Suprapubic skin (tissue), 4 donors: Measurements from ENCODE around the gene AIFM1. TPM values are rescaled to one million over a fixed set of nuclear protein-coding genes. Genes with fewer than 3 reads are reported as not detected.
A peak's percentile ranks its signal among the peaks of the same experiment; 100 is the strongest.

ENCODE experiments used
- DNase-seq, 2 donors: peaks; one replicate each; pipeline ENCODE4 v3.0.0-alpha.2; 2019; ENCODE audit warnings: low spot score in 2 of 2
- H3K27ac ChIP-seq: fragments of 200-600 bp; sonication (generic); one replicate; pipeline ENCODE4 v1.5.1; 2019
- H3K27me3 ChIP-seq: fragments of 200-600 bp; sonication (generic); one replicate; pipeline ENCODE4 v1.5.1; 2019
- H3K36me3 ChIP-seq: fragments of 200-600 bp; sonication (generic); one replicate; pipeline ENCODE4 v1.5.1; 2019
- H3K4me1 ChIP-seq: fragments of 200-600 bp; sonication (generic); one replicate; pipeline ENCODE4 v1.5.1; 2019
- H3K4me3 ChIP-seq: fragments of 200-600 bp; sonication (generic); one replicate; pipeline ENCODE4 v1.5.1; 2019; ENCODE audit warnings: mild to moderate bottlenecking
- H3K9me3 ChIP-seq: fragments of 200-600 bp; sonication (generic); one replicate; pipeline ENCODE4 v1.5.1; 2019
- CTCF ChIP-seq, 2 donors: fragments of 200-600 bp in 1 of 2; fragments of 450-650 bp in 1 of 2; sonication (generic) in 1 of 2; IDR thresholded peaks; one replicate each; pipeline ENCODE4 v1.5.1; 2016 to 2019; ENCODE audit warnings: antibody characterized with exemption in 2 of 2, mild to moderate bottlenecking in 1 of 2, moderate library complexity in 1 of 2
- EP300 ChIP-seq: sonication (generic); formaldehyde crosslinking; IDR thresholded peaks from one replicate; pipeline ENCODE4 v1.6.1; 2017; ENCODE audit warnings: antibody characterized with exemption
- POLR2A ChIP-seq, 2 donors: fragments of 450-650 bp; IDR thresholded peaks; one replicate each; pipeline ENCODE4 v1.6.1; 2017; ENCODE audit warnings: antibody characterized with exemption in 2 of 2, mild to moderate bottlenecking in 2 of 2, moderate library complexity in 2 of 2
- POLR2AphosphoS5 ChIP-seq, 3 donors: sonication (generic); formaldehyde crosslinking; IDR thresholded peaks; one replicate each; pipeline ENCODE4 v1.6.1; 2017; ENCODE audit warnings: antibody characterized with exemption in 3 of 3
- WGBS: methylation state at CpG from one replicate; pipeline ENCODE4 v1.1.5; 2018; 5-methylcytosine and 5-hydroxymethylcytosine counted together
- total RNA-seq, 4 donors: library from RNA; depleted of rRNA; stranded (reverse); fragments of >200 nt; gene quantifications; one replicate each; pipeline ENCODE4 v1.1.0, GENCODE V29; 2016

Gene AIFM1
- total RNA-seq, 4 donors from 2014 or later = 7.6 to 11.9 (median 9.3) TPM

- WGBS = 88% methylated on average over 3 of the region's 3 CpGs
- no peaks in the 10 kb centered on the region for H3K27me3 ChIP-seq
- DNase-seq = no peak
- peaks cover 30% of the 10 kb centered on the region for H3K4me1 ChIP-seq
- no peaks in the 10 kb centered on the region for H3K36me3 ChIP-seq
- H3K27ac ChIP-seq = no peak overlapping the region
- no peaks in the 10 kb centered on the region for H3K9me3 ChIP-seq
- H3K4me3 ChIP-seq = no peak overlapping the region
- no peak for TF ChIP-seq EP300
- no peak for TF ChIP-seq POLR2AphosphoS5 (IDR thresholded peaks at IDR 0.05)
- no peak for TF ChIP-seq POLR2A (IDR thresholded peaks at IDR 0.05)
- no peak for TF ChIP-seq CTCF (IDR thresholded peaks at IDR 0.05)
Observed at GRCh38 chrX:130090364-130090763, 75.3 kb downstream of the AIFM1 start.

GRCh38 chrX:130086447-130087206 is 79.0 kb downstream of the AIFM1 start:
- H3K27me3 ChIP-seq = no peaks in the 10 kb centered on the region
- H3K9me3 ChIP-seq = no peaks in the 10 kb centered on the region
- peak overlapping the region; percentile 14 for H3K27ac ChIP-seq
- H3K4me1 ChIP-seq = peaks cover 48% of the 10 kb centered on the region
- 75% methylated on average over 12 of the region's 13 CpGs for WGBS
- TF ChIP-seq POLR2AphosphoS5 (IDR thresholded peaks at IDR 0.05) = no peak
- no peak for TF ChIP-seq EP300
- no peak for TF ChIP-seq CTCF (IDR thresholded peaks at IDR 0.05)
- TF ChIP-seq POLR2A (IDR thresholded peaks at IDR 0.05) = no peak
- DNase-seq = no peak
- H3K36me3 ChIP-seq = no peaks in the 10 kb centered on the region
- no peak overlapping the region for H3K4me3 ChIP-seq

- Histone ChIP-seq H3K27me3 (no peaks in the 10 kb centered on the region), H3K27ac (peak overlapping the region; percentile 38), H3K9me3 (no peaks in the 10 kb centered on the region), H3K36me3 (no peaks in the 10 kb centered on the region), H3K4me1 (peaks cover 51% of the 10 kb centered on the region), H3K4me3 (no peak overlapping the region)
- no peak for DNase-seq
- WGBS = 69% methylated on average over 11 of the region's 11 CpGs
- TF ChIP-seq EP300 = no peak
- TF ChIP-seq POLR2A (IDR thresholded peaks at IDR 0.05) = no peak
- TF ChIP-seq CTCF (IDR thresholded peaks at IDR 0.05) = no peak
- no peak for TF ChIP-seq POLR2AphosphoS5 (IDR thresholded peaks at IDR 0.05)
Observed at GRCh38 chrX:130085551-130086446, 79.8 kb downstream of the AIFM1 start.

- 70% methylated on average over 8 of the region's 9 CpGs for WGBS
- H3K9me3 ChIP-seq = no peaks in the 10 kb centered on the region
- peaks cover 51% of the 10 kb centered on the region for H3K4me1 ChIP-seq
- H3K4me3 ChIP-seq = no peak overlapping the region
- TF ChIP-seq POLR2AphosphoS5 (IDR thresholded peaks at IDR 0.05) (no peak), POLR2A (IDR thresholded peaks at IDR 0.05) (no peak), EP300 (no peak), CTCF (IDR thresholded peaks at IDR 0.05) (no peak)
- no peak for DNase-seq
- H3K27me3 ChIP-seq = no peaks in the 10 kb centered on the region
- H3K36me3 ChIP-seq = no peaks in the 10 kb centered on the region
- H3K27ac ChIP-seq = peak overlapping the region; percentile 38
Observed at GRCh38 chrX:130084631-130085237, 80.9 kb downstream of the AIFM1 start.
